Left ventricle myocardium inferior (tissue), 1 donor: ENCODE measurements around the gene RPS6KA2. TPM values are rescaled to one million over a fixed set of nuclear protein-coding genes. Genes with fewer than 3 reads are reported as not detected.

Source experiments
- DNase-seq: peaks from one replicate; pipeline ENCODE4 v3.0.0-alpha.2; 2020
- H3K27ac ChIP-seq: fragments of 200-600 bp; replicated peaks from 2 replicates; pipeline ENCODE4 v1.8.0; 2021
- H3K27me3 ChIP-seq: fragments of 200-600 bp; 2 replicates; pipeline ENCODE4 v1.8.0; 2021; ENCODE audit warnings: low read depth
- H3K36me3 ChIP-seq: fragments of 200-600 bp; 2 replicates; pipeline ENCODE4 v1.8.0; 2021
- H3K4me1 ChIP-seq: fragments of 200-600 bp; 2 replicates; pipeline ENCODE4 v1.8.0; 2021
- H3K4me3 ChIP-seq: fragments of 200-600 bp; 2 replicates; pipeline ENCODE4 v1.8.0; 2021; ENCODE audit warnings: mild to moderate bottlenecking, moderate library complexity
- H3K9me3 ChIP-seq: fragments of 200-600 bp; replicated peaks from 2 replicates; pipeline ENCODE4 v1.8.0; 2021
- CTCF ChIP-seq: fragments of 200-600 bp; IDR thresholded peaks from 2 replicates; pipeline ENCODE4 v1.8.0; 2021; ENCODE audit warnings: antibody characterized with exemption, mild to moderate bottlenecking, borderline replicate concordance
- intact Hi-C: fragments of 100-400 bp; cut with micrococcal nuclease; formaldehyde crosslinking; loops from one replicate; pipeline ENCODE4 v1.11.0; 2022
- total RNA-seq: library from RNA; stranded (reverse); fragmentation: NEBNext Ultra II Directional; extraction: Animal tissue kit (Norgen Biotek cat#: 25700); gene quantifications from one replicate; pipeline ENCODE4 v1.2.1, GENCODE V29; 2021
- donor health status: DM: no; HTN: yes; CAD: no; lungs with severe emphysema.

Gene RPS6KA2
- total RNA-seq, 1 donor from 2014 or later = 77.2 TPM

- Histone ChIP-seq H3K36me3 (peaks cover 50% of the 10 kb centered on the region), H3K4me1 (peaks cover 45% of the 10 kb centered on the region), H3K4me3 (peak overlapping the region; percentile 18), H3K9me3 (no peaks in the 10 kb centered on the region), H3K27ac (peak overlapping the region; percentile 77), H3K27me3 (no peaks in the 10 kb centered on the region)
- TF ChIP-seq CTCF = no peak
- peak; percentile 63 for DNase-seq
- intact Hi-C loops = no loop called here
Measured at GRCh38 chr6:166488076-166488685, 138.9 kb downstream of the RPS6KA2 start.

- Histone ChIP-seq H3K36me3 (peaks cover 54% of the 10 kb centered on the region), H3K4me1 (peaks cover 43% of the 10 kb centered on the region), H3K27ac (no peak overlapping the region), H3K4me3 (no peak overlapping the region), H3K9me3 (no peaks in the 10 kb centered on the region), H3K27me3 (no peaks in the 10 kb centered on the region)
- intact Hi-C loops = no loop called here
- peak; percentile 7 for DNase-seq
- TF ChIP-seq CTCF = no peak
Measured at GRCh38 chr6:166487148-166487547, 139.9 kb downstream of the RPS6KA2 start.

- Histone ChIP-seq H3K9me3 (no peaks in the 10 kb centered on the region), H3K4me1 (peaks cover 36% of the 10 kb centered on the region), H3K4me3 (no peak overlapping the region), H3K36me3 (peaks cover 56% of the 10 kb centered on the region), H3K27ac (no peak overlapping the region), H3K27me3 (no peaks in the 10 kb centered on the region)
- peak; percentile 9 for DNase-seq
- no peak for TF ChIP-seq CTCF
- intact Hi-C loops = no loop called here
Measured at GRCh38 chr6:166486536-166486880, 140.5 kb downstream of the RPS6KA2 start.

GRCh38 chr6:166485651-166486535 is 141.2 kb downstream of the RPS6KA2 start:
- TF ChIP-seq CTCF = no peak
- intact Hi-C loops = no loop called here
- H3K4me3 ChIP-seq = no peak overlapping the region
- peak; percentile 13 for DNase-seq
- H3K27ac ChIP-seq = no peak overlapping the region
- H3K36me3 ChIP-seq = peaks cover 54% of the 10 kb centered on the region
- no peaks in the 10 kb centered on the region for H3K27me3 ChIP-seq
- peaks cover 30% of the 10 kb centered on the region for H3K4me1 ChIP-seq
- no peaks in the 10 kb centered on the region for H3K9me3 ChIP-seq

GRCh38 chr6:166484863-166485262 is 142.2 kb downstream of the RPS6KA2 start:
- no peak overlapping the region for H3K27ac ChIP-seq
- H3K4me3 ChIP-seq = no peak overlapping the region
- intact Hi-C loops = no loop called here
- peak; percentile 5 for DNase-seq
- peaks cover 24% of the 10 kb centered on the region for H3K4me1 ChIP-seq
- peaks cover 46% of the 10 kb centered on the region for H3K36me3 ChIP-seq
- H3K9me3 ChIP-seq = no peaks in the 10 kb centered on the region
- no peak for TF ChIP-seq CTCF
- H3K27me3 ChIP-seq = no peaks in the 10 kb centered on the region
